Small intestine (tissue), 7 donors: Measurements from ENCODE around the gene OGFR. TPM values are rescaled to one million over a fixed set of nuclear protein-coding genes. Genes with fewer than 3 reads are reported as not detected.

Experiments used
- DNase-seq, 2 donors: peaks; one replicate each; pipeline versions ENCODE4 v3.0.0 to v3.0.0-alpha.2; 2013
- FAIRE-seq: peaks from 2 replicates; lab custom pipeline; 2012; peaks lifted over from hg19 to GRCh38; lab: Jason Lieb, UNC
- H3K27ac ChIP-seq, 3 donors: one replicate each; pipeline ENCODE4 v1.5.1; 2013; ENCODE audit warnings: low read length in 2 of 3, mild to moderate bottlenecking in 2 of 3, control low read depth in 1 of 3, inconsistent platforms in 1 of 3, low read depth in 1 of 3, moderate library complexity in 1 of 3
- H3K27me3 ChIP-seq, 3 donors: one replicate each; pipeline ENCODE4 v1.6.1; 2013; ENCODE audit warnings: low read length in 3 of 3, inconsistent platforms in 1 of 3; ENCODE audit not compliant: control insufficient read depth in 3 of 3, insufficient read depth in 3 of 3
- H3K36me3 ChIP-seq, 3 donors: one replicate each; pipeline ENCODE4 v1.6.1; 2013; ENCODE audit warnings: low read length in 3 of 3, inconsistent platforms in 1 of 3, low read depth in 1 of 3, mild to moderate bottlenecking in 1 of 3, moderate library complexity in 1 of 3; ENCODE audit not compliant: control insufficient read depth in 3 of 3, insufficient read depth in 2 of 3
- H3K4me1 ChIP-seq, 3 donors: one replicate each; pipeline ENCODE4 v1.6.1; 2013; ENCODE audit warnings: low read length in 2 of 3, inconsistent platforms in 1 of 3, low read depth in 1 of 3, mild to moderate bottlenecking in 1 of 3, moderate library complexity in 1 of 3; ENCODE audit not compliant: control insufficient read depth in 3 of 3, insufficient read depth in 2 of 3
- H3K4me3 ChIP-seq, 3 donors: one replicate each; pipeline ENCODE4 v1.5.1; 2013; ENCODE audit warnings: low read length in 3 of 3, control low read depth in 1 of 3, inconsistent platforms in 1 of 3, low read depth in 1 of 3, mild to moderate bottlenecking in 1 of 3, moderate library complexity in 1 of 3
- H3K9me3 ChIP-seq, 2 donors: one replicate each; pipeline ENCODE4 v1.6.1; 2013; ENCODE audit warnings: low read depth in 1 of 2, low read length in 1 of 2; ENCODE audit not compliant: control insufficient read depth in 2 of 2, insufficient read depth in 1 of 2
- WGBS, 3 donors: extraction: QIAGEN DNeasy Blood & Tissue Kit; methylation state at CpG; one replicate each; pipeline ENCODE4 v1.1.7; 2013; 5-methylcytosine and 5-hydroxymethylcytosine counted together
- polyA plus RNA-seq, 4 donors: library from polyadenylated mRNA; stranded (reverse) in 3 of 4; unstranded in 1 of 4; fragments of 200-250 nt in 3 of 4; fragments of 120-200 nt in 1 of 4; gene quantifications; one replicate each; pipeline versions ENCODE4 v1.2.1 to v1.2.3, GENCODE V29; 2013
- donor health status: healthy with polysubstance abuse.
- donor health status: control.
- donor health status: control.
- donor health status: Bipolar disorder and iron deficiency.
- donor health status: healthy.

OGFR gene
- polyA plus RNA-seq, 4 donors = 46.6 to 88.3 (median 66.3) TPM

DNA sequence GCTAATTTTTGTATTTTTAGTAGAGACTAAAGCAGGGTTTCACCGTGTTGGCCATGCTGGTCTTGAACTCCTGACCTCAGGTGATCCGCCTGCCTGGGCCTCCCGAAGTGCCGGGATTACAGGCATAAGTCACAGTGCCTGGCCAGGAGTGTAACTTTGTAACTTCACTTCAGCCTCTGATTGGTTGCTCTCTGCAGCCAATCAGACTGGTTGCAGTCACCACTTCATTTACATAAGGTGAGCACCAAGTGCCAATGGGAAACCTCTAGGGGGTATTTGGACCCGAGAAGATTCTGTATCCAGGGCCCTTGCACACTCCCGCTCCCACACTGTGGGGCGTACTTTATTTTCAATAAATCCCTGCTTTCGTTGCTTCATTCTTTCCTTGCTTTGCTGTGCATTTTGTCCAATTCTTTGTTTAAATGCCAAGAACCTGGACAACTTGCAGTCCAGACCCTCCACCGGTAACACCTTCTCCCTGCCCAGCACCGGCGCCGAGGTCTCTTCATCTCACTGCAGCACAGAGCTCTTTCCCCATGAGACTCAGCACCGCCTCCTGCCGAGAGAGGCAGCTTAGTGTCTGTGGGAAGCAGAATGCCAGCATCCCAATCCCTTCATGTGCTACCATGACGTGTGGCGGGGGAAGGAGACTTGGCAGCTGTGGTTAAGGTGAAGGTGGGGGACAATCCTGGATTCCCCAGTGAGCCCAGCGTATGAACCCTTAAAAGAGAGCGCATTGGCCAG, 22.3 kb upstream of the OGFR start:
- no peaks in the 10 kb centered on the region for H3K27me3 ChIP-seq
- no peak overlapping the region for H3K27ac ChIP-seq
- H3K4me1 ChIP-seq = peaks cover 0 to 5% (median 0%) of the 10 kb centered on the region in 3 donors
- FAIRE-seq (no peak), DNase-seq (no peak)
- 84 to 90% (median 88%) methylated on average over 18 of the region's 18 CpGs for WGBS, 3 donors
- no peak overlapping the region for H3K4me3 ChIP-seq
- H3K36me3 ChIP-seq = no peaks in the 10 kb centered on the region
- H3K9me3 ChIP-seq = no peaks in the 10 kb centered on the region

DNA sequence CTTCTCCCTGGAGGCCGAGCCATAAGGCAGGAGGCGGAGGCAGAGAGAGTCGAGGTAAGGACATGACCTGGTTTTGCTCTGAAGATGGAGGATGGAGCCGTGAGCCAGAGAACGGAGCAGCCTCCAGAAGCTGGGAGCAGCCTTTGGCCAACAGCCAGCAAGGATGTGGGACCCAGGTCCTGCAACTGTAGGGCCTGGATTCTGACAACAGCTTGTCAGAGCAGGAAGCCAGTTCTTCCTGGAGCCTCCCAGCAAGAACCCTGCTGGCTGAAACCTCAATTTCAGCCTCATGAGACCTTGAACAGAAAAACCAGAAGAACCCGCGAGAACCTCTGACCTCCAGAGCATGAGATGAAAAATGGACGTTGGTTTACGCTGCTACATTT, 21.7 kb upstream of the OGFR start:
- Histone ChIP-seq H3K27me3 (no peaks in the 10 kb centered on the region), H3K4me3 (no peak overlapping the region), H3K9me3 (no peaks in the 10 kb centered on the region), H3K36me3 (no peaks in the 10 kb centered on the region), H3K4me1 (peaks cover 0 to 5% (median 0%) of the 10 kb centered on the region in 3 donors), H3K27ac (no peak overlapping the region)
- no peak for FAIRE-seq
- 50 to 61% (median 60%) methylated on average over 9 of the region's 9 CpGs for WGBS, 3 donors
- no peak for DNase-seq

DNA sequence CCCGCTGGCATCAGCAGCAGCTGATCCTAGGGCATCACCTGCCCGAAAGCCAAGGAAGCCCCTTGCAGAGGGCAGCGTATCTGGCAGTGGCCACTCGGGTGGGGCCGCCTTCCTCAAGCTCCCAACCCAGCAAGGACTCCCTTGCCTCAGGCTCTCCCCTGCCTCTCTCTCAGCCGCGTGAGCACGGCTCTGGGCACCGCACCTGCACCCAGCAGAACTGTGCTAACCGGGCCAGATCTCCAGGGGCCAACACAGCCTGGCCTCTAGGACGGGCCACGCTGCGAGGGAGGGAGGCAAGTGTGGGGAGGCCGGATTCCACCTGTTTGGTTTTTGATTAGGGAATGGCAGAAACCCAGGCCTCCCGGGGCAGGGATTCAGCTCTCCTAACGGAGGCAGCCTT, 20.1 kb upstream of the OGFR start:
- H3K27ac ChIP-seq = no peak overlapping the region
- H3K4me1 ChIP-seq = peaks cover 0 to 5% (median 0%) of the 10 kb centered on the region in 3 donors
- FAIRE-seq = no peak
- H3K27me3 ChIP-seq = no peaks in the 10 kb centered on the region
- no peaks in the 10 kb centered on the region for H3K36me3 ChIP-seq
- H3K4me3 ChIP-seq = no peak overlapping the region
- 89 to 92% (median 92%) methylated on average over 16 of the region's 16 CpGs for WGBS, 3 donors
- no peak for DNase-seq
- no peaks in the 10 kb centered on the region for H3K9me3 ChIP-seq

DNA sequence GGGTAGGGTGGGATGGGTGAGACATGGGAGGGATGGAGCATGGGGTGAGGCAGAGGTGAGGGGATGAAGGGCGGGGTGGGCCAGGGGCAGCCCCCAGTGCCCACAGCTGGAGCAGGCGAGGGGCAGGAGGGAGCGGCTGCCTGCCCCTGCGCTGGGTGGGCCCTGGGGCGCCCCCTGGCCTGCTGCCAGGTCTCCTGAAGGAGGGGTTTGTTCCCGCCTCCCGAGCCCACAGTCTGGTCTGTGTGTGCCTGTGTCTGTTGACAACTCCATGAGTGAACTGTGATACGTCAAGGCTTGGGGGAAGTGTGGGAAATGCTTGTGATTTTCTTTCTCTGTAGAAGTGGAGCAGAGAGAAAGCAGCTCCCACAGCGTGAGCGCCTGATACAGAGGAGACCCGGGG, 19.2 kb upstream of the OGFR start:
- Histone ChIP-seq H3K4me3 (no peak overlapping the region), H3K4me1 (peaks cover 0 to 5% (median 0%) of the 10 kb centered on the region in 3 donors), H3K27ac (no peak overlapping the region), H3K9me3 (no peaks in the 10 kb centered on the region), H3K36me3 (no peaks in the 10 kb centered on the region), H3K27me3 (peaks cover 0 to 1% (median 0%) of the 10 kb centered on the region in 3 donors)
- DNase-seq (no peak), FAIRE-seq (no peak)
- WGBS, 3 donors = 65 to 77% (median 74%) methylated on average over 10 to 11 of the region's 11 CpGs

DNA sequence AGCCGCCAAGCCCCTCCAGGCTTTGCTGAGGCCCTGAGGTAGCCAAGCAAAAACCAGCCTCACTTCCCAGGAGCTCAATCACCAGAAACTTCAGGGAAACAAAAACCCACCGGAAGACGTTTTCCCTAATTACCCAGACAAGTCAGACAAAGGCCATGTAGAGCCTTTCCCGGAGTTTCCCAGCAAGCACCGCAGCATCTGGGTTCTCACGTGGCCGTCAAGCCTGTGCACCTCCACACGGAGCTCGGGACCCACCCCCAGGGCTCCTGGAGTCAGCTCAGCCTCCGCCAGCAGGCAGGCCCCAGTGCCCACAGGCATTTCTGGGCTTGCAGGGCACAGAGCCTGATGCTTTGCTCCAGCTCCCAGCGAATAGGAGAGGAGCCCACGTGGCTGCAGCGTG, 18.5 kb upstream of the OGFR start:
- DNase-seq = no peak
- WGBS, 3 donors = 82 to 95% (median 85%) methylated on average over 13 of the region's 13 CpGs
- Histone ChIP-seq H3K9me3 (no peaks in the 10 kb centered on the region), H3K4me3 (no peak overlapping the region), H3K36me3 (no peaks in the 10 kb centered on the region), H3K4me1 (peaks cover 0 to 5% (median 0%) of the 10 kb centered on the region in 3 donors), H3K27ac (no peak overlapping the region), H3K27me3 (peaks cover 0 to 3% (median 0%) of the 10 kb centered on the region in 3 donors)
- no peak for FAIRE-seq

DNA sequence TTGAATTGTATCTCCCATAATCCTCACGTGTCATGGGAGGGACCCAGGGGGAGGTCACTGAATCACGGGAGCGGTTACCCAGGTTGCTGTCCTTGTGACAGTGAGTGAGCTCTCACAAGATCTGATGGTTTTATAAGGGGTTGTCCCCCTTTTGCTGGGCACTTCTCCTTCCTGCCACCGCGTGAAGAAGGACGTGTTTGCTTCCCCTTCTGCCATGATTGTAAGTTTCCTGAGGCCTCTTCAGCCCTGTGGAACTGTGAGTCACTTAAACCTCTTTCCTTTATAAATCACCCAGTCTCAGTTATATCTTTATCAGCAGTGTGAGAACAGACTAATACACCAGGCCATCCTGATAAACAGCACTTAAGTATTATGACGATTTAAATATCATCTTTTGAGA, 17.3 kb upstream of the OGFR start:
- 55 to 74% (median 66%) methylated on average over 7 of the region's 7 CpGs for WGBS, 3 donors
- H3K27ac ChIP-seq = no peak overlapping the region
- no peak for DNase-seq
- H3K4me1 ChIP-seq = peaks cover 0 to 5% (median 0%) of the 10 kb centered on the region in 3 donors
- FAIRE-seq = no peak
- H3K9me3 ChIP-seq = no peaks in the 10 kb centered on the region
- no peaks in the 10 kb centered on the region for H3K36me3 ChIP-seq
- peaks cover 0 to 3% (median 0%) of the 10 kb centered on the region in 3 donors for H3K27me3 ChIP-seq
- H3K4me3 ChIP-seq = no peak overlapping the region

DNA sequence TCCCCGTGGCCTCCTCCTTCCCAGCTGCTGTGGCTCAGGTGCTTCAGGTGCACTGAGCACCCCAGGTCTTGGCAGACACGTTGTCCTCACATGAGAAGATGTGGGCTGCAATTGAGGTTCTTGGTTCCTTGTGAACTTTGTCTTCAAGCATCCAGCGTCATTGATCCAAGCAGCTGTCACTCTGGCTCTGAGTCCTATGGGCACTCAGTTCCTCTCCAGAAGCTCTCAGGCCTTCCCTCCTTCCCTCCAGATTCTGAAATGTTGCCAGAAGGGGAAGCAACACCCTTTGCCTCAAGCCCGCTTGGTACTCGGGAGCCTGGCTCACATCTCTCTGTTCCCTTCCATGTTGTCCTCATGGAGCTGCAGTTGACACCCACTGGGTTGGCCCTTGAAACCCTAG, 16.8 kb upstream of the OGFR start:
- Histone ChIP-seq H3K27ac (no peak overlapping the region), H3K9me3 (no peaks in the 10 kb centered on the region), H3K4me1 (peaks cover 0 to 5% (median 0%) of the 10 kb centered on the region in 3 donors), H3K4me3 (no peak overlapping the region), H3K36me3 (no peaks in the 10 kb centered on the region), H3K27me3 (peaks cover 0 to 3% (median 0%) of the 10 kb centered on the region in 3 donors)
- DNase-seq (peak in 1 of 2 donors; percentile 87), FAIRE-seq (no peak)
- 14 to 54% (median 36%) methylated on average over 5 of the region's 5 CpGs for WGBS, 3 donors

DNA sequence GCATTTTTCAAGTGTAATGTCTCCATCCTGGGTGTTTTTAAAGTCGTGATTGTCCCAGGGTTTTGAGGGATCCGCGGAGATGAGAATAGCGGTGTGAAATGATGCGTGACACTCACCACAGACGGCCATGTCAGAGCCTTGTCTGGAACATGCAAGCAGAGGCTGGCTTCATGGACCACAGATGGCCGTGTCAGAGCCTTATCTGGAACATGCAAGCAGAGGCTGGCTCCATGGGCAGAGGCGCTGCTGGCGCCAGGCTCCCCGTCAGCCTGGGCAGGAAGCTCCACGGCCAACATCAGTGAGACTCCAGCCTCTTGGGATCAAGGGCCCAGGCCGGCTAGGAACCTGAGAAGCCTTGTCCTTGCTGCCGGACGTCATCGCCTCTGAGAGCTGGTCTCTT, 16.0 kb upstream of the OGFR start:
- 74 to 85% (median 82%) methylated on average over 15 of the region's 15 CpGs for WGBS, 3 donors
- peaks cover 0 to 7% (median 0%) of the 10 kb centered on the region in 3 donors for H3K27me3 ChIP-seq
- no peak for FAIRE-seq
- no peak overlapping the region for H3K4me3 ChIP-seq
- no peak for DNase-seq
- no peak overlapping the region for H3K27ac ChIP-seq
- H3K36me3 ChIP-seq = no peaks in the 10 kb centered on the region
- H3K9me3 ChIP-seq = no peaks in the 10 kb centered on the region
- peaks cover 0 to 6% (median 1%) of the 10 kb centered on the region in 3 donors for H3K4me1 ChIP-seq
